Measurements from ENCODE around the gene SNRNP70.
"Not testable (repeated sequence)": the region's sequence is repeated elsewhere in the genome, so short reads cannot be mapped to it uniquely, and the experiment has no call there.

SNRNP70 gene, protein sequence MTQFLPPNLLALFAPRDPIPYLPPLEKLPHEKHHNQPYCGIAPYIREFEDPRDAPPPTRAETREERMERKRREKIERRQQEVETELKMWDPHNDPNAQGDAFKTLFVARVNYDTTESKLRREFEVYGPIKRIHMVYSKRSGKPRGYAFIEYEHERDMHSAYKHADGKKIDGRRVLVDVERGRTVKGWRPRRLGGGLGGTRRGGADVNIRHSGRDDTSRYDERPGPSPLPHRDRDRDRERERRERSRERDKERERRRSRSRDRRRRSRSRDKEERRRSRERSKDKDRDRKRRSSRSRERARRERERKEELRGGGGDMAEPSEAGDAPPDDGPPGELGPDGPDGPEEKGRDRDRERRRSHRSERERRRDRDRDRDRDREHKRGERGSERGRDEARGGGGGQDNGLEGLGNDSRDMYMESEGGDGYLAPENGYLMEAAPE

DNA sequence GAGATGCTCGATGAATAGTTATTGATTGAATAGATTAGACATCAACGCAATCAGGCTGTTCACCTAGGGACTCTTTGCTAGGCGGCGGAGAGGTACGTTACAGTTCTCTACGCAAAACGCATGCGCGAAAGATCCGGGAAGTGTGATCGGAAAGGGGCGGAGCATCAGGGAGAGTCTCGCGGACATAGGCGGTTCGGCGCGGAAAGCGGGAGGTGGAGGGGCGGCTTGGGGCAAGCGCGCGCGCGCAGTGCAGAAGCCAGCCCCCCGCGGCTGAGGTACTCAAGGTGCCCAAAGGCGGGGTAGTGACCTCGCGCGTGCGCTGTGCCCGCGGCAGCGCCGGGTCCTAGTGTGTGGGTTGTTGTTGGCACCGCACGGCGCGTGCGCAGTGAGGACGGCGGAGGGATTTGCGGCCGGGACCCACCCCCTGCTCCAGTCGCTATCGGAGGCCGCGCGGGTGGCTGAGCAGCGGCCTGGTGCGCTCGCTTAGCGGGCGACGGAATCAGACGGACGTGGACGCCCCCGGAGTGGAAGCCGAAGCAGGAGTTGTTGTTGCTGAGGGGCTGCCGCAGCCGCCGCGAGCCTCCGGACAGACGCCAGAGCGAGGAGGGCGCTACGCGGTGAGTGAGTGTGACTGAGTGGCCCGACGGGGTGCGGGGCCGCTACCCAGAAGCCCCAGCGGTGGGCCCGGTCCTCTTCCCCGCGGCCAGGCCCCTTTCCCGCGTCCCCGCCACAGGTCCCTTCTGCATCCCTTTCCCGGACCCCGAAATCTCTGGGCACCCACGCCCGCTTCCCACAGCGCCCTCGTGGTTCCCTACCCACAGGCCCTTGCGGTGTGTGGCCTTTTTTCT is at the start of gene SNRNP70:
Gene SNRNP70 (plus strand): TSS at position 432 of the 848 bp plus-strand sequence. CDS start 964 bp downstream, outside the sequence.
- DNase-seq (ENCODE audit: extremely low spot score), result peak; percentile 99
- POLR2A ChIA-PET, result no interaction called here
- TF ChIP-seq, protein P1, sequence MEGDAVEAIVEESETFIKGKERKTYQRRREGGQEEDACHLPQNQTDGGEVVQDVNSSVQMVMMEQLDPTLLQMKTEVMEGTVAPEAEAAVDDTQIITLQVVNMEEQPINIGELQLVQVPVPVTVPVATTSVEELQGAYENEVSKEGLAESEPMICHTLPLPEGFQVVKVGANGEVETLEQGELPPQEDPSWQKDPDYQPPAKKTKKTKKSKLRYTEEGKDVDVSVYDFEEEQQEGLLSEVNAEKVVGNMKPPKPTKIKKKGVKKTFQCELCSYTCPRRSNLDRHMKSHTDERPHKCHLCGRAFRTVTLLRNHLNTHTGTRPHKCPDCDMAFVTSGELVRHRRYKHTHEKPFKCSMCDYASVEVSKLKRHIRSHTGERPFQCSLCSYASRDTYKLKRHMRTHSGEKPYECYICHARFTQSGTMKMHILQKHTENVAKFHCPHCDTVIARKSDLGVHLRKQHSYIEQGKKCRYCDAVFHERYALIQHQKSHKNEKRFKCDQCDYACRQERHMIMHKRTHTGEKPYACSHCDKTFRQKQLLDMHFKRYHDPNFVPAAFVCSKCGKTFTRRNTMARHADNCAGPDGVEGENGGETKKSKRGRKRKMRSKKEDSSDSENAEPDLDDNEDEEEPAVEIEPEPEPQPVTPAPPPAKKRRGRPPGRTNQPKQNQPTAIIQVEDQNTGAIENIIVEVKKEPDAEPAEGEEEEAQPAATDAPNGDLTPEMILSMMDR (IDR thresholded peaks at IDR 0.05; ENCODE audit: control extremely low read depth, extremely low read depth, low read depth, missing control alignments), result no peak
- CTCF ChIA-PET, result interaction anchor here (3.9 kb wide), 1 partner anchor 12 kb away, joined by 30 read pairs; no protein-coding TSS in a partner anchor

DNA sequence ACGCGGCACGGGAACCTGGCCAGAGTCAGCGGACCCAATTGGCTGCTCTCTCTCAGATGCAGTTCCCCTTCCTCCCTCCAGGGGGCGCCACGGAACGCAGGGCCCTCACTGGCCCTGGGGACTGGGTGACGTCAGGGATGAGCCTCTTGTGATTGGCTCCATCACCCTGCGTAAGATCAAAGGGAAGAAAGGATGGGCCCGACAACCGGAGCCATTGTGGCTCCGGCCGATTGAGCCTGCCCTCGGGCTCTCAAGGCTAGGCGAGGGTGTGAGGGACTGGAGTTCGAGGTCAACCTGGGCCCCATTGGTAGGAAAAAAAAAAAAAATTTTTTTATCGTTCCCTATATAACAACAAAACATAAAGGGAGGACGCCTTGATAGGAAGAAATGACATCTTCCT is 48.4 kb upstream of the SNRNP70 start, which contains the start of gene CGB1:
Gene CGB1 (minus strand): TSS at position 81 of the 400 bp plus-strand sequence. CDS start 184 bp downstream, outside the sequence.
- TF ChIP-seq, protein P1 (IDR thresholded peaks at IDR 0.05; ENCODE audit: control extremely low read depth, extremely low read depth, low read depth, missing control alignments), result peak; percentile 43
- POLR2A ChIA-PET; CTCF ChIA-PET; DNase-seq (ENCODE audit: extremely low spot score): not testable (repeated sequence)

DNA sequence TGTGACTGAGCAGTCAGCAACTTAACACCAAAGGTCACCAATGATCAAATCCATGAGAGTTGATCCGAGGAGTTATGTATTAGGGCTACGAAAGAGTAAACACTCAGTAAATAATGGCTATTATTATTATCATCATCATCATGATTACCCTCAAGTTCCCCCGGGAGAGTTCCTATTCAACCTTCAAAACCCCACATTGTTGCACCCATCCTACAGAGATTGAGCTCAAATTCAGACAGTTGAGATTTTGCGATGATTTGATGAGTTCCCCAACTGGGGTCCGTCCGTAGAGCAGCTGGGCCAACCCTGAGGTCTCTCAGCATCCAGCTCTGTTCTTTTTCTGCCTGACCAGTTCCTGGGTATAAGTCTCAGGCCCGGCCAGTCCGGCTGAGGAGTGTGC is 47.1 kb upstream of the SNRNP70 start:
- CTCF ChIA-PET; DNase-seq (ENCODE audit: extremely low spot score); POLR2A ChIA-PET: not testable (repeated sequence)

DNA sequence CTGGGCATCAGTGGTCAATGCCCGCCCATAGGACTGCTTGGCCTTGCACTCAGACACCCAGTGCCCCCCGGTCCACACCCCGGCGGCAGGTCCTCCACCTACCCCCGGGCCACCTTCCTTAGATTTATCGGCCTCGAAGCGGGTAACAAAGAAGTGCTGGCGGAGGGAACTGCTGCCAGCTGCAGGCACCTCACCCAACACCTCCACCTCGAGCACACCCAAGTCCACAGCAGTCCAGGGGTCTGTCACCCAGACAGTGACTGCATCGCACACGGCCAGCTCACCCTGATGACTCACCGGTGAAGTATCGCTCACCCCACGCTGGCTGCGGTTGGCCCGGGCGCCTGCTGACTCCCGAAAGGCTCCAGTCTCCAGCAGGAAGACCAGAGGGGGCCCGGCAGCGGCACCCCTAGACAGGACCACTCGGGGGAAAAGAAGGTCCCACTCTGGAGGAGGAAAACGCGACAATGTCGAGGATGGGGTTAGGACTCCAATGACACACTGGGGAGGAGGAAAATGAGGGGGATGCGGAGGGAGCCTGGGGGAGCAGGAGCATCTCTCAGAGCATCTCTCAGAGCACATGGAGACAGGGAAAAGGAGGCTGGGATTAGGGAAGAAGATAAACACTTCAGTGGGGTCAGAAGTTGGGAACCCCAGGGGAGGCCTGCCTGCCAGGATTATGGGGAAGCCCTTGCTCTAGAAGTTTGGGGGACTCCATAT is 46.5 kb upstream of the SNRNP70 start:
- POLR2A ChIA-PET; CTCF ChIA-PET; DNase-seq (ENCODE audit: extremely low spot score): not testable (repeated sequence)

DNA sequence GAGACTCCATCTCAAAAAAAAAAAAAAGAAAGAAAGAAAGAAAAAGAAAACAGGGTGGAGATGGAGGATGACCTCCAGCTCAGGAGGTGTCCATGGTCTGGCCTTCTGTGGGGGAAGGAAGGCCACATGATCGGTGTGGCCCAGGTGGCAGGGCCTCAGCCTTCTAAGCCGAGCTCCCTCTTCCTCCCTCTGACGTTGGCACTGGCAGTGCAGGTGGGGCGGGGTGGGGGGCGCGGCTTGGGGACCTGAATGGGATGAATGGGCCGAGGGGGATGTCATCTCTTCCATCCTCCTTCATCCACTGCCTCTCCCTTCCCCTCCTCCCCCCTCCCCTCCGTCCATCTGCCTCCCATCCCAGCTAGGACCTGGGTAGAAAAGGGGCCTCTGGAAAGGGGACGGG is 45.5 kb upstream of the SNRNP70 start:
- DNase-seq (ENCODE audit: extremely low spot score); POLR2A ChIA-PET; CTCF ChIA-PET: not testable (repeated sequence)

DNA sequence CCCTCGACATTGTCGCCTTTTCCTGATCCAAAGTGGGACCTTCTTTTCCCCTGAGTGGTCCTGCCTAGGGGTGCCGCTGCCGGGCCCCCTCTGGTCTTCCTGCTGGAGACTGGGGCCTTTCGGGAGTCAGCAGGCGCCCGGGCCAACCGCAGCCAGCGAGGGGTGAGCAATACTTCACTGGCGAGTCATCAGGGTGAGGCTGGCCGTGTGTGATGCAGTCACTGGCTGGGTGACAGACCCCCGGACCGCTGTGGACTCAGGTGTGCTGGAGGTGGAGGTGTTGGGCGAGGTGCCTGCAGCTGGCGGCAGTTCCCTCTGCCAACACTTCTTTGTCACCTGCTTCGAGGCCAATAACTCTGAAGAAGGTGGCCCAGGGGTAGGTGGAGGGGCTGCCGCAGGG is 43.1 kb upstream of the SNRNP70 start:
- no peak for DNase-seq (ENCODE audit: extremely low spot score)
- TF ChIP-seq, protein P1 (IDR thresholded peaks at IDR 0.05; ENCODE audit: control extremely low read depth, extremely low read depth, low read depth, missing control alignments), result no peak
- POLR2A ChIA-PET, result no interaction called here
- CTCF ChIA-PET, result no interaction called here

DNA sequence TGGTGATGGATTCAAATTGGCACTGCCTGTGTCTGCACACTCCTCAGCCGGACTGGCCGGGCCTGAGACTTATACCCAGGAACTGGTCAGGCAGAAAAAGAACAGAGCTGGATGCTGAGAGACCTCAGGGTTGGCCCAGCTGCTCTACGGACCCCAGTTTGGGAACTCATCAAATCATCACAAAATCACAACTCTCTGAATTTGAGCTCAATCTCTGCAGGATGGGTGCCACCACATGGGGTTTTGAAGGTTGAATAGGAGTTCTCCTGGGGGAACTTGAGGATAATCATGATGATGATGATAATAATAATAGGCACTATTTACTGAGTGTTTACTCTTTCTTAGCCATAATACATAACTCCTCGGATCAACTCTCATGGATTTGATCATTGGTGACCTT is 42.6 kb upstream of the SNRNP70 start:
- POLR2A ChIA-PET; DNase-seq (ENCODE audit: extremely low spot score); CTCF ChIA-PET: not testable (repeated sequence)

DNA sequence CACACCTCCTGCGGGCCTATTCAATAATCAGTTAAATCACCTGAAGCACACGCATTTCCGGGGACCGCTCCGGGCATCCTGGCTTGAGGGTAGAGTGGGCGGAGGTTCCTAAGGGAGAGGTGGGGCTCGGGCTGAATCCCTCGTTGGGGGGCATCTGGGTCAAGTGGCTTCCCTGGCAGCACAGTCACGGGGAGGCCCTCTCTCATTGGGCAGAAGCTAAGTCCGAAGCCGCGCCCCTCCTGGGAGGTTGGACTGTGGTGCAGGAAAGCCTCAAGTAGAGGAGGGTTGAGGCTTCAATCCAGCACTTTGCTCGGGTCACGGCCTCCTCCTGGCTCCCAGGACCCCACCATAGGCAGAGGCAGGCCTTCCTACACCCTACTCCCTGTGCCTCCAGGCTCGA is 41.7 kb upstream of the SNRNP70 start, which contains the start of gene CGB5:
Gene CGB5 (plus strand): TSS at position 301 of the 400 bp plus-strand sequence. CDS start 362 bp downstream, outside the sequence.
- POLR2A ChIA-PET, result interaction anchor here (0.6 kb wide), 1 partner anchor 669 kb away, joined by 4 read pairs; no protein-coding TSS in a partner anchor
- CTCF ChIA-PET; DNase-seq (ENCODE audit: extremely low spot score): not testable (repeated sequence)

DNA sequence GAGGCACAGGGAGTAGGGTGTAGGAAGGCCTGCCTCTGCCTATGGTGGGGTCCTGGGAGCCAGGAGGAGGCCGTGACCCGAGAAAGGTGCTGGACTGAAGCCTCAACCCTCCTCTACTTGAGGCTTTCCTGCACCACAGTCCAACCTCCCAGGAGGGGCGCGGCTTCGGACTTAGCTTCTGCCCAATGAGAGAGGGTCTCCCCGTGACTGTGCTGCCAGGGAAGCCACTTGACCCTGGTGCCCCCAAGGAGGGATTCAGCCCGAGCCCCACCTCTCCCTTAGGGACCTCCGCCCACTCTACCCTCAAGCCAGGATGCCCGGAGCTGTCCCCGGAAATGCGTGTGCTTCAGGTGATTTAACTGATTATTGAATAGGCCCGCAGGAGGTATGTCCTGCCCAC is 36.2 kb upstream of the SNRNP70 start, which contains the start of gene CGB8:
Gene CGB8 (minus strand): TSS at position 101 of the 400 bp plus-strand sequence. CDS start 372 bp downstream, outside the sequence.
- CTCF ChIA-PET; DNase-seq (ENCODE audit: extremely low spot score); POLR2A ChIA-PET: not testable (repeated sequence)

DNA sequence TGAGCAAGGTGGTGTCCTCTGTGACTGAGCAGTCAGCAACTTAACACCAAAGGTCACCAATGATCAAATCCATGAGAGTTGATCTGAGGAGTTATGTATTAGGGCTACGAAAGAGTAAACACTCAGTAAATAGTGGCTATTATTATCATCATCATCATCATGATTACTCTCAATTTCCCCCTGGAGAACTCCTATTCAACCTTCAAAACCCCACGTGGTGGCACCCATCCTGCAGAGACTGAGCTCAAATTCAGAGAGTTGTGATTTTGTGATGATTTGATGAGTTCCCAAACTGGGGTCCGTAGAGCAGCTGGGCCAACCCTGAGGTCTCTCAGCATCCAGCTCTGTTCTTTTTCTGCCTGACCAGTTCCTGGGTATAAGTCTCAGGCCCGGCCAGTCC is 35.4 kb upstream of the SNRNP70 start:
- CTCF ChIA-PET; DNase-seq (ENCODE audit: extremely low spot score); POLR2A ChIA-PET: not testable (repeated sequence)

DNA sequence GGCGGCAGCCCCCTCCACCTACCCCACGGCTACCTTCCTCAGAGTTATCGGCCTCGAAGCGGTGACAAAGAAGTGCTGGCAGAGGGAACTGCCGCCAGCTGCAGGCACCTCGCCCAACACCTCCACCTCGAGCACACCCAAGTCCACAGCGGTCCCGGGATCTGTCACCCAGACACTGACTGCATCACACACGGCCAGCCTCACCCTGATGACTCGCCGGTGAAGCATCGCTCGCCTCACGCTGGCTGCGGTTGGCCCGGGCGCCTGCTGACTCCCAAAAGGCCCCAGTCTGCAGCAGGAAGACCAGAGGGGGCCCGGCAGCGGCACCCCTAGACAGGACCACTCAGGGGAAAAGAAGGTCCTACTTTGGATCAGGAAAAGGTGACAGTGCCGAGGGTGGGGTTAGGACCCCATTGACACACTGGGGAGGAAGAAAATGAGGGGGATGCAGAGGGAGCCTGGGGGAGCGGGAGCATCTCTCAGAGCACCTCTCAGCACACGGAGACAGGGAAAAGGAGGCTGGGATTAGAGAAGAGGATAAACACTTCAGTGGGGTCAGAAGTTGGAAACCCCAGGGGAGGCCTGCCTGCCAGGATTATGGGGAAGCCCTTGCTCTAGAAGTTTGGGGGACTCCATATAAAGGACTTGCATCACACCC is 34.7 kb upstream of the SNRNP70 start:
- POLR2A ChIA-PET; DNase-seq (ENCODE audit: extremely low spot score): not testable (repeated sequence)
- CTCF ChIA-PET, result interaction anchor here (1.1 kb wide), 1 partner anchor 47 kb away, joined by 3 read pairs; no protein-coding TSS in a partner anchor
